ENCODE measurements around the gene TOX2. TPM values are rescaled to one million over a fixed set of nuclear protein-coding genes. Genes with fewer than 3 reads are reported as not detected.

The TOX2 gene
- total and polyA plus RNA-seq, 2 of the 8 experiments (the other 6 are each of a cell fraction or from before 2014, with no cell fraction given), result 1.8 to 3.4 TPM

DNA sequence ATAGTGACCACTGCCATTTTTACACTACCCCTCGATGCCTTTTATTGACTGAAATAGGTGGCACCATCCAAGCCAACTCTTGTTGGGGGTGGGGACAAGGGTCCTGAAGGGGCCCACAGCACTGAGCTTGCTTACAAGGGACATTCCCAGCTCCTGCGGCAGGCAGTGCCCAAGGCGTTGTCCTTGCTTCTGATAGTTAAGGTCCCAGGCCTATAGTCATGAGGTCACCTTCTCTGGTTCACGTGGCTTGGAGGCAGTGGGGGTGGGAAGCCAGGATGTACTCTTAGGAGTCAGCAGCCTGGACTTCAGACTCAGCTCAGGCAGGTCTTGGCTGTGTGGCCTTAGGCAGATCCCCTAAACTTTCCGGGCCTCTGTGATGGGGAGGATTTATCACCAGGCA is 48.6 kb downstream of the TOX2 start:
- Histone ChIP-seq H3K79me2 (ENCODE audit: control insufficient read depth in 1 of 2, insufficient read depth in 2 of 2, low read length in 2 of 2) (no peaks in the 10 kb centered on the region), H2BK15ac (ENCODE audit: low read length) (no peak overlapping the region), H3K79me1 (ENCODE audit: low read depth, low read length) (peaks cover 2% of the 10 kb centered on the region; the same call in 1 of the 2 replicates), H3K23me2 (ENCODE audit: low read depth, low read length) (peaks cover 7% of the 10 kb centered on the region), H3K9me3 (ENCODE audit: insufficient read depth in 2 of 2, low read depth in 1 of 2, low read length in 1 of 2) (no peaks in the 10 kb centered on the region), H4K20me1 (replicated peaks in 1 of 2; ENCODE audit: control insufficient read depth in 1 of 2, insufficient read depth in 2 of 2, low read length in 2 of 2) (peaks cover 2 to 3% of the 10 kb centered on the region in 2 experiments), H3K27me3 (replicated peaks in 1 of 4; ENCODE audit: control insufficient read depth in 3 of 4, extremely low read depth in 1 of 4, insufficient read depth in 3 of 4, low read length in 3 of 4) (peaks cover 0 to 4% (median under 1%) of the 10 kb centered on the region in 4 experiments; a peak in 3 of 7 replicates), H3K9ac (replicated peaks in 1 of 4; ENCODE audit: extremely low read depth in 1 of 4, low read depth in 3 of 4, low read length in 3 of 4) (no peak overlapping the region), H2BK12ac (ENCODE audit: low read depth, low read length) (no peak overlapping the region), H2BK20ac (ENCODE audit: low read length) (no peak overlapping the region), H2AFZ (ENCODE audit: low read length) (no peak overlapping the region), H2AK5ac (ENCODE audit: low read depth, low read length) (no peak overlapping the region), H3K4ac (replicated peaks; ENCODE audit: insufficient read length, low read depth, low read length) (no peak overlapping the region), H3K4me3 (ENCODE audit: extremely low read depth in 1 of 4, insufficient read depth in 2 of 4, low read depth in 3 of 4, low read length in 4 of 4) (no peak overlapping the region), H3K14ac (ENCODE audit: insufficient read length) (no peak overlapping the region), H3K56ac (replicated peaks; ENCODE audit: insufficient read length, low read depth, low read length) (no peak overlapping the region), H2BK120ac (replicated peaks; ENCODE audit: low read depth, low read length) (no peak overlapping the region), H3K4me1 (replicated peaks in 1 of 4; ENCODE audit: control insufficient read depth in 3 of 4, insufficient read depth in 4 of 4, low read length in 3 of 4) (peaks cover 0 to 18% (median 4%) of the 10 kb centered on the region in 4 experiments; a peak in 5 of 7 replicates), H3K18ac (ENCODE audit: extremely low read depth, low read length) (no peak overlapping the region), H4K91ac (replicated peaks; ENCODE audit: insufficient read length, low read length) (no peak overlapping the region), H4K5ac (ENCODE audit: insufficient read length, low read depth, low read length) (no peak overlapping the region), H3K27ac (ENCODE audit: low read depth, low read length) (no peak overlapping the region), H2BK5ac (ENCODE audit: low read depth, low read length) (no peak overlapping the region), H4K8ac (ENCODE audit: extremely low read depth, insufficient read depth, low read length) (no peak overlapping the region), H3K4me2 (ENCODE audit: insufficient read depth in 1 of 2, low read depth in 2 of 2, low read length in 2 of 2) (no peak overlapping the region), H3K36me3 (ENCODE audit: control insufficient read depth in 2 of 4, insufficient read depth in 4 of 4, low read length in 3 of 4) (no peaks in the 10 kb centered on the region), H3K23ac (ENCODE audit: insufficient read length) (no peak overlapping the region)
- ChIA-PET POLR2A (ENCODE audit: partially characterized antibody) (no interaction called here), CTCF (ENCODE audit: partially characterized antibody) (interaction anchor here (2.1 kb wide), 1 partner anchor 21 kb away, joined by 6 read pairs; no protein-coding TSS in a partner anchor)
- TF ChIP-seq BRCA1 (IDR thresholded peaks at IDR 0.05; ENCODE audit: low read depth, low read length) (no peak), CBX5 (IDR thresholded peaks at IDR 0.05; ENCODE audit: low read depth, low read length) (no peak), KDM5A (IDR thresholded peaks at IDR 0.05; ENCODE audit: low read length) (no peak), EZH2 (IDR thresholded peaks at IDR 0.05; ENCODE audit: low read depth, low read length, severe bottlenecking) (no peak)
- DNase-seq (ENCODE audit: low read depth in 1 of 2, low spot score in 2 of 2), result no peak
- WGBS, 2 experiments (ENCODE audit: extremely low coverage in 1 of 2, insufficient coverage in 1 of 2, insufficient read length in 1 of 2, insufficient replicate concordance in 2 of 2, low coverage in 1 of 2, low lambda C conversion rate in 2 of 2, missing lambda C conversion rate in 1 of 2), result 78% methylated on average over 4 of the region's 5 CpGs; no CpG with 5 or more reads in 1 of the 2 experiments
- FAIRE-seq, result no peak

Data from H1 (cell line).